Chondrocyte (in vitro differentiated cells): ENCODE data around the gene AKAP8L. TPM values are rescaled to one million over a fixed set of nuclear protein-coding genes. Genes with fewer than 3 reads are reported as not detected.
A peak's percentile ranks its signal among the peaks of the same experiment; 100 is the strongest.

Source experiments
- DNase-seq: peaks from one replicate; pipeline ENCODE4 v3.0.0; 2021; ENCODE audit warnings: mixed read lengths, low spot score
- H3K27ac Mint-ChIP-seq: one replicate; pipeline ENCODE4 v1.8.0; 2021; ENCODE audit warnings: mild to moderate bottlenecking, moderate library complexity, mixed read lengths; ENCODE audit not compliant: unreplicated experiment
- H3K27me3 Mint-ChIP-seq: 2 replicates; pipeline ENCODE4 v1.8.0; 2021; ENCODE audit warnings: low read depth, mixed read lengths
- H3K36me3 Mint-ChIP-seq: 2 replicates; pipeline ENCODE4 v1.8.0; 2021; ENCODE audit warnings: low read depth, mixed read lengths
- H3K4me1 Mint-ChIP-seq: 2 replicates; pipeline ENCODE4 v1.8.0; 2021; ENCODE audit warnings: low read depth, mild to moderate bottlenecking, mixed read lengths
- H3K4me3 Mint-ChIP-seq: one replicate; pipeline ENCODE4 v1.8.0; 2021; ENCODE audit warnings: mild to moderate bottlenecking, moderate library complexity, mixed read lengths; ENCODE audit not compliant: unreplicated experiment
- H3K9me3 Mint-ChIP-seq: 2 replicates; pipeline ENCODE4 v1.8.0; 2021; ENCODE audit warnings: low read depth, mixed read lengths
- total RNA-seq: library from RNA; stranded (reverse); gene quantifications from 3 replicates; pipeline ENCODE4 v1.2.1, GENCODE V29; 2021
- TF ChIP-seq, protein P1 (sequence below): fragments of 200-600 bp; sonication (generic); IDR thresholded peaks from 2 replicates; pipeline ENCODE4 v1.5.0; 2021; ENCODE audit warnings: antibody characterized with exemption, mild to moderate bottlenecking, moderate library complexity

AKAP8L gene
- total RNA-seq, 1 donor from 2014 or later = 76.0 TPM

- Mint-ChIP-seq H3K27ac (peak overlapping the region; percentile 9), H3K36me3 (peaks cover 2% of the 10 kb centered on the region), H3K4me1 (peaks cover 6% of the 10 kb centered on the region), H3K27me3 (no peaks in the 10 kb centered on the region), H3K9me3 (no peaks in the 10 kb centered on the region), H3K4me3 (no peak overlapping the region)
- TF ChIP-seq, protein P1, sequence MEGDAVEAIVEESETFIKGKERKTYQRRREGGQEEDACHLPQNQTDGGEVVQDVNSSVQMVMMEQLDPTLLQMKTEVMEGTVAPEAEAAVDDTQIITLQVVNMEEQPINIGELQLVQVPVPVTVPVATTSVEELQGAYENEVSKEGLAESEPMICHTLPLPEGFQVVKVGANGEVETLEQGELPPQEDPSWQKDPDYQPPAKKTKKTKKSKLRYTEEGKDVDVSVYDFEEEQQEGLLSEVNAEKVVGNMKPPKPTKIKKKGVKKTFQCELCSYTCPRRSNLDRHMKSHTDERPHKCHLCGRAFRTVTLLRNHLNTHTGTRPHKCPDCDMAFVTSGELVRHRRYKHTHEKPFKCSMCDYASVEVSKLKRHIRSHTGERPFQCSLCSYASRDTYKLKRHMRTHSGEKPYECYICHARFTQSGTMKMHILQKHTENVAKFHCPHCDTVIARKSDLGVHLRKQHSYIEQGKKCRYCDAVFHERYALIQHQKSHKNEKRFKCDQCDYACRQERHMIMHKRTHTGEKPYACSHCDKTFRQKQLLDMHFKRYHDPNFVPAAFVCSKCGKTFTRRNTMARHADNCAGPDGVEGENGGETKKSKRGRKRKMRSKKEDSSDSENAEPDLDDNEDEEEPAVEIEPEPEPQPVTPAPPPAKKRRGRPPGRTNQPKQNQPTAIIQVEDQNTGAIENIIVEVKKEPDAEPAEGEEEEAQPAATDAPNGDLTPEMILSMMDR = no peak
- DNase-seq = no peak
These were observed 19.3 kb upstream of the AKAP8L start for GRCh38 chr19:15438124-15438496.

DNA sequence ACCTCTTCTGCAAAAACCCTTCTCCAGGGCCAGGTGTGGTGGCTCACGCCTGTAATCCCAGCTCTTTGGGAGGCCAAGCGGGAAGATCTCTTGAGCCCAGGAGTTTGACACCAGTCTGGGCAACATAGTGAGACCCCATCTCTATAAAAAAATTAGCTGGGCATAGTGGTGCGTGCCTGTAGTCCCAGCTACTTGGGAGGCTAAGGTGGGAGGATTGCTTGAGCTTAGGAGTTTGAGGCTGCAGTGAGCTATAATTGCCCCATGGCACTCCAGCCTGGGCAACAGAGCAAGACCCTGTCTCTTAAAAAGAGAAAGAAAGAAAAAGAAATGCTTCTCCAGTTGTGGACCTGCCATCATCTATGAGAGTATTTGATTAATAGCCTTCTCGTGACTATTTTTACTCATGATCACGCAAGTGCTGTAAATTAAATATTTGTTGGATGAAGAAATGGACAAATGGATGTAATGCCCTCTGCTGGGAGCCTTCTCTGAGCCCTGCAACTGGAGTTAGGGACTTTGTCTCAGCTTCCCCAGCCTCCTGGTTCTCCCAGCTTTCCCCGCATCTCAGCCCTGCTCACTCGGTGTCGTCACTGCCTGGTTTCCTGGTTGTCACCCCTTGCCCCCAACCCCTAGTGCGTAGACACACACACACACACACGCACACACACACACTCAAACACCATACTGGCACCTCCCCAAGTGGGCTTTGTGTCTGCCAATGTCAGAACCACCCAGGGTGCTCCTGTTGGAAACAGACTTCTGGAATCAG is 18.8 kb upstream of the AKAP8L start:
- Mint-ChIP-seq H3K27me3 (no peaks in the 10 kb centered on the region), H3K36me3 (peaks cover 2% of the 10 kb centered on the region), H3K27ac (peak overlapping the region; percentile 81), H3K4me3 (no peak overlapping the region), H3K9me3 (no peaks in the 10 kb centered on the region), H3K4me1 (peaks cover 9% of the 10 kb centered on the region)
- TF ChIP-seq, protein P1 = peak; percentile 52
- no peak for DNase-seq

GRCh38 chr19:15436826-15437110 is 18.0 kb upstream of the AKAP8L start:
- Mint-ChIP-seq H3K4me3 (no peak overlapping the region), H3K9me3 (no peaks in the 10 kb centered on the region), H3K27me3 (no peaks in the 10 kb centered on the region), H3K36me3 (peaks cover 2% of the 10 kb centered on the region), H3K27ac (no peak overlapping the region), H3K4me1 (peaks cover 11% of the 10 kb centered on the region)
- TF ChIP-seq, protein P1 = no peak
- no peak for DNase-seq

DNA sequence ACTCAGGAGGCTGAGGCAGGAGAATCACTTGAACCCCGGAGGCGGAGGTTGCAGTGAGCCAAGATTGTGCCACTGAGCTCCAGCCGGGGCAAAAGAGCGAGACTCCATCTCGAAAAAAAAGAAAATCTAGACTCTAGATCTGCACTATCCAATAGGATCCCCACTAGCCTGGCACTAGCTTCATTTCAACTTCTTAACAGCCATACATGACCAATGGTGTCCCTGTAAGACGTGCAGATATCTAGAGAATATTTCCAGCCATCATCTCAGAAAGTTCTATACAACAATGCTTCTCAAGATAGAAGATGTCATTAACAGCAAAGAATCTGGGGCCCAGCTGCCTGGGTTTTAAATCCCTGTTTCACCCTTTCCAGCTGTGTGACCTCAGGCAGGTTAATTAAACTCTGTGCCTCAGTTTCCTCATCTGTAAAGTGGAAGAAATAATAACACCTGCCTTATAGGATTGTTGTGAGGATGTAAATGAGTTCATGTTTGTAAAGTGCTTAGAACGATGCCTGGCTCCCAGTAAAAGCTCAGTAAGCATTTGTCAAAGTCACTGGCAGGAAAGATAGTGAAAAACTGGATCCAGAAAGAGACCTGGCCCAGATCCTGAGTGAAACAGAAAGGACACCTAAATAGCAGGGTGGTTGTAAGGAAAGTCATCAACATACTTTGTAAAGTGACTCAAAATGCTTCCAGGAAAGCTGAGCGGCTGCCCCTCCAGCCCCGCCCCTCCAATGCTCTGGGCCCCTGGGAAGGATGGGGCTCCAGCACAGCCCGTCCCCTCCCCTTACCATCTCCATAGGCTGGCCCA is 17.4 kb upstream of the AKAP8L start:
- no peak for DNase-seq
- no peak overlapping the region for H3K27ac Mint-ChIP-seq
- peaks cover 16% of the 10 kb centered on the region for H3K4me1 Mint-ChIP-seq
- H3K9me3 Mint-ChIP-seq = no peaks in the 10 kb centered on the region
- no peaks in the 10 kb centered on the region for H3K27me3 Mint-ChIP-seq
- no peak overlapping the region for H3K4me3 Mint-ChIP-seq
- H3K36me3 Mint-ChIP-seq = peaks cover 2% of the 10 kb centered on the region
- TF ChIP-seq, protein P1 = no peak

DNA sequence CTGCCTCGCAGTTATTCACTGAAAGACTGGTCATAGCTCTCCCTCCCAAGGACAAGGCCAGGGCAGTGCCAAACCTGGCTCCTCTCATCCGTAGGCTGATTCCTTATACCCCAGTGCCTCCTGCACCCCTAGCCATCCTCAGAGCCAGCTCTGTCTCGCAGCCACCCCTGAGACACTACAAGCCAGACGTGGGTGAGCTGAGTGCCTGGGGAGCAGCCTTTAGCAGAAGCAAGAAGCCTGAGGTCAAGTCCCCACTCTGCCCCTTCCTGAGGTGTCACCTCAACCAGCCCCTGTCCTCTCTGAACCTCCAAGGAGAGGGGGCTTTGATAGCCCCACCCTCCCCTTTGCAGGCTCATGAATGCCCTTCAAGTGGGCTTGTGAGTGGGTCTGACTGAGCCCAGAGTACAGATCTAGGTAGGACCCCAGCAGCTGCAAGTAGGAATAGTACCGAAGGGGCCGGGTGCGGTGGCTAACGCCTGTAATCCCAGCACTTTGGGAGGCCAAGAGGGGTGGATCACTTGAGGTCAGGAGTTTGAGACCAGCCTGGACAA is 14.8 kb upstream of the AKAP8L start:
- TF ChIP-seq, protein P1 = no peak
- no peaks in the 10 kb centered on the region for H3K27me3 Mint-ChIP-seq
- peak overlapping the region; percentile 92 for H3K4me3 Mint-ChIP-seq
- no peak for DNase-seq
- peaks cover 4% of the 10 kb centered on the region for H3K36me3 Mint-ChIP-seq
- peaks cover 28% of the 10 kb centered on the region for H3K4me1 Mint-ChIP-seq
- H3K27ac Mint-ChIP-seq = peak overlapping the region; percentile 96
- H3K9me3 Mint-ChIP-seq = no peaks in the 10 kb centered on the region
